ENCODE measurements around the gene METTL23.
"Not testable (repeated sequence)": the region's sequence is repeated elsewhere in the genome, so short reads cannot be mapped to it uniquely, and the experiment has no call there.

Gene METTL23

GRCh38 chr17:76713765-76714164 lies 12.9 kb upstream of the METTL23 start:
- no peak for DNase-seq (ENCODE audit: low spot score)

- DNase-seq (ENCODE audit: low spot score): no peak
Observed at GRCh38 chr17:76714336-76714735, 12.3 kb upstream of the METTL23 start.

GRCh38 chr17:76714822-76715495 lies 11.7 kb upstream of the METTL23 start:
- peak; percentile 51 for DNase-seq (ENCODE audit: low spot score)

- DNase-seq (ENCODE audit: low spot score): no peak
Observed at GRCh38 chr17:76715496-76715830, 11.2 kb upstream of the METTL23 start.

- no peak for DNase-seq (ENCODE audit: low spot score)
Observed at GRCh38 chr17:76716146-76716838, 10.3 kb upstream of the METTL23 start.

- no peak for DNase-seq (ENCODE audit: low spot score)
Observed at GRCh38 chr17:76716839-76717215, 9.8 kb upstream of the METTL23 start.

- no peak for DNase-seq (ENCODE audit: low spot score)
Observed at GRCh38 chr17:76718516-76718915, 8.1 kb upstream of the METTL23 start.

- DNase-seq (ENCODE audit: low spot score): no peak
Observed at GRCh38 chr17:76720211-76720610, 6.4 kb upstream of the METTL23 start.

- DNase-seq (ENCODE audit: low spot score): no peak
Observed at GRCh38 chr17:76720941-76721340, 5.7 kb upstream of the METTL23 start.

GRCh38 chr17:76721463-76721862 lies 5.2 kb upstream of the METTL23 start:
- no peak for DNase-seq (ENCODE audit: low spot score)

- no peak for DNase-seq (ENCODE audit: low spot score)
Observed at GRCh38 chr17:76722279-76722678, 4.4 kb upstream of the METTL23 start.

GRCh38 chr17:76722977-76723376 lies 3.7 kb upstream of the METTL23 start:
- not testable (repeated sequence) for DNase-seq (ENCODE audit: low spot score)

GRCh38 chr17:76723812-76724211 lies 2.8 kb upstream of the METTL23 start:
- no peak for DNase-seq (ENCODE audit: low spot score)

GRCh38 chr17:76725580-76726230 lies 934 bp upstream of the METTL23 start:
- DNase-seq (ENCODE audit: low spot score): peak; percentile 50

GRCh38 chr17:76726231-76726775 lies 336 bp upstream of the METTL23 start, which contains the start of gene JMJD6:
TSS of gene JMJD6 (minus strand) at chr17:76726606. CDS start at chr17:76726475, 131 bp downstream.
- peak; percentile 92 for DNase-seq (ENCODE audit: low spot score)

GRCh38 chr17:76727745-76728456 lies 1.3 kb downstream of the METTL23 start:
- DNase-seq (ENCODE audit: low spot score): no peak

GRCh38 chr17:76731800-76732733 lies 5.4 kb downstream of the METTL23 start:
- not testable (repeated sequence) for DNase-seq (ENCODE audit: low spot score)

GRCh38 chr17:76732734-76733617 lies 6.3 kb downstream of the METTL23 start:
- DNase-seq (ENCODE audit: low spot score): no peak

GRCh38 chr17:76733618-76733957 lies 6.9 kb downstream of the METTL23 start:
- no peak for DNase-seq (ENCODE audit: low spot score)

Data from globus pallidus (tissue), 1 donor.